PC-3 (cell line): ENCODE measurements around the gene SFRP2. TPM values are rescaled to one million over a fixed set of nuclear protein-coding genes. Genes with fewer than 3 reads are reported as not detected.

Experiments
- ATAC-seq: fragments of 200-7000 bp; cut with Tn5 transposase; 2 replicates; pipeline ENCODE4 v1.9.1; 2020; ENCODE audit warnings: mild to moderate bottlenecking, moderate library complexity
- BruUV-seq: library from RNA; stranded (reverse); fragments of 400-500 nt; replicated peaks from 2 replicates; lab custom pipeline; 2021; lab: Mats Ljungman, UMichigan
- CTCF ChIA-PET: fragments of 300-600 bp; sonication (Branson Sonifier 250); formaldehyde crosslinking; loops from one replicate; lab custom pipeline; 2022; ENCODE audit warnings: antibody characterized with exemption; lab: Charles Lee
- POLR2A ChIA-PET: fragments of 300-600 bp; sonication (Branson Sonifier 250); formaldehyde crosslinking; loops from one replicate; lab custom pipeline; 2022; ENCODE audit warnings: antibody characterized with exemption; ENCODE audit not compliant: unreplicated experiment; lab: Charles Lee
- DNase-seq: peaks from one replicate; pipeline ENCODE4 v3.0.0-alpha.2; 2015
- H2AFZ ChIP-seq: fragments of 300-600 bp; sonication (generic); 2 replicates; pipeline ENCODE4 v1.6.0; 2016; ENCODE audit warnings: antibody characterized with exemption, low read length
- H3F3A ChIP-seq: fragments of 300-600 bp; sonication (generic); one replicate; pipeline ENCODE4 v1.6.0; 2017; ENCODE audit warnings: antibody characterized with exemption, low read length, control low read depth, mild to moderate bottlenecking; ENCODE audit not compliant: unreplicated experiment
- H3K27ac ChIP-seq: fragments of 300-600 bp; sonication (generic); 2 replicates; pipeline ENCODE4 v1.5.1; 2016; ENCODE audit warnings: mild to moderate bottlenecking, low read length
- H3K27me3 ChIP-seq: fragments of 300-600 bp; sonication (generic); 2 replicates; pipeline ENCODE4 v1.6.1; 2016; ENCODE audit warnings: low read length, mixed read lengths
- H3K36me3 ChIP-seq: fragments of 300-600 bp; sonication (generic); 2 replicates; pipeline ENCODE4 v1.6.1; 2016; ENCODE audit warnings: low read depth, mixed run types, low read length, mixed read lengths
- H3K4me1 ChIP-seq: fragments of 300-600 bp; sonication (generic); 2 replicates; pipeline ENCODE4 v1.5.1; 2016; ENCODE audit warnings: low read length; ENCODE audit not compliant: insufficient read depth
- H3K4me2 ChIP-seq: fragments of 300-600 bp; sonication (generic); 2 replicates; pipeline ENCODE4 v1.6.0; 2016; ENCODE audit warnings: low read length
- H3K4me3 ChIP-seq: fragments of 300-600 bp; sonication (generic); 2 replicates; pipeline ENCODE4 v1.5.1; 2016; ENCODE audit warnings: mild to moderate bottlenecking, low read length, mixed read lengths
- H3K79me2 ChIP-seq: fragments of 300-600 bp; sonication (generic); 2 replicates; pipeline ENCODE4 v1.6.1; 2017; ENCODE audit warnings: low read length, mixed read lengths
- H3K9ac ChIP-seq: fragments of 300-600 bp; sonication (generic); 2 replicates; pipeline ENCODE4 v1.6.0; 2016; ENCODE audit warnings: mild to moderate bottlenecking, low read length
- H3K9me2 ChIP-seq: fragments of 300-600 bp; sonication (generic); replicated peaks from 2 replicates; pipeline ENCODE4 v1.6.1; 2016; ENCODE audit warnings: mixed run types, low read length, mixed read lengths
- H3K9me3 ChIP-seq: fragments of 300-600 bp; sonication (generic); 2 replicates; pipeline ENCODE4 v1.6.1; 2016; ENCODE audit warnings: low read length, mixed read lengths
- H4K20me1 ChIP-seq: fragments of 300-600 bp; sonication (generic); 2 replicates; pipeline ENCODE4 v1.6.1; 2016; ENCODE audit warnings: low read length, mixed read lengths
- CTCF ChIP-seq: fragments of 300-600 bp; sonication (generic); conservative IDR thresholded peaks from 2 replicates; pipeline ENCODE4 v1.5.1; 2017; ENCODE audit warnings: antibody characterized with exemption, low read depth, mild to moderate bottlenecking, low read length
- EZH2 ChIP-seq: fragments of 300-600 bp; sonication (generic); IDR thresholded peaks from one replicate; pipeline ENCODE4 v1.6.1; 2017; ENCODE audit warnings: antibody characterized with exemption, mild to moderate bottlenecking, low read length; ENCODE audit not compliant: unreplicated experiment
- EZH2phosphoT487 ChIP-seq: fragments of 300-600 bp; sonication (generic); IDR thresholded peaks from 2 replicates; pipeline ENCODE4 v1.6.1; 2018; ENCODE audit warnings: mild to moderate bottlenecking, antibody characterized with exemption, low read length, borderline replicate concordance
- intact Hi-C: fragments of 100-400 bp; cut with micrococcal nuclease; formaldehyde crosslinking; loops from 2 replicates; pipeline ENCODE4 v1.9.0; 2023
- total RNA-seq: library from RNA; depleted of rRNA; stranded (reverse); fragments of >200 nt; gene quantifications from 2 replicates; pipeline ENCODE4 v1.2.3, GENCODE V29; 2014

SFRP2 gene
- total RNA-seq, 1 experiment from 2014 or later: not detected

GRCh38 chr4:153798901-153799693, 10.2 kb upstream of the SFRP2 start:
- no peak overlapping the region for H3K4me3 ChIP-seq
- POLR2A ChIA-PET: no interaction called here
- no peak overlapping the region for H2AFZ ChIP-seq
- H3K4me1 ChIP-seq: no peaks in the 10 kb centered on the region
- CTCF ChIA-PET: no interaction called here
- H3F3A ChIP-seq: no peaks in the 10 kb centered on the region
- intact Hi-C loops: no loop called here
- H3K4me2 ChIP-seq: no peak overlapping the region
- H3K9me2 ChIP-seq: no peaks in the 10 kb centered on the region
- ATAC-seq (no peak), DNase-seq (no peak)
- BruUV-seq: no TSS peak
- H4K20me1 ChIP-seq: no peaks in the 10 kb centered on the region
- H3K36me3 ChIP-seq: no peaks in the 10 kb centered on the region
- H3K9me3 ChIP-seq: no peaks in the 10 kb centered on the region
- TF ChIP-seq EZH2 (no peak), CTCF (no peak), EZH2phosphoT487 (no peak)
- H3K79me2 ChIP-seq: no peaks in the 10 kb centered on the region
- H3K27ac ChIP-seq: no peak overlapping the region
- no peak overlapping the region for H3K9ac ChIP-seq
- H3K27me3 ChIP-seq: peaks cover 64% of the 10 kb centered on the region

- H2AFZ ChIP-seq: no peak overlapping the region
- no peaks in the 10 kb centered on the region for H3K9me2 ChIP-seq
- intact Hi-C loops: no loop called here
- no peaks in the 10 kb centered on the region for H3K9me3 ChIP-seq
- ChIA-PET CTCF (no interaction called here), POLR2A (no interaction called here)
- H3K27me3 ChIP-seq: peaks cover 69% of the 10 kb centered on the region
- no peaks in the 10 kb centered on the region; the same call in 1 of the 2 replicates for H3K4me1 ChIP-seq
- no peak for ATAC-seq
- no peaks in the 10 kb centered on the region for H4K20me1 ChIP-seq
- TF ChIP-seq EZH2phosphoT487 (no peak), EZH2 (no peak), CTCF (no peak)
- H3K9ac ChIP-seq: no peak overlapping the region
- no peaks in the 10 kb centered on the region for H3K79me2 ChIP-seq
- BruUV-seq: no TSS peak
- H3K4me3 ChIP-seq: no peak overlapping the region
- H3F3A ChIP-seq: no peaks in the 10 kb centered on the region
- no peak overlapping the region for H3K4me2 ChIP-seq
- H3K27ac ChIP-seq: no peak overlapping the region
- no peak for DNase-seq
- no peaks in the 10 kb centered on the region for H3K36me3 ChIP-seq
These were observed 9.5 kb upstream of the SFRP2 start for GRCh38 chr4:153798420-153798819.

DNA sequence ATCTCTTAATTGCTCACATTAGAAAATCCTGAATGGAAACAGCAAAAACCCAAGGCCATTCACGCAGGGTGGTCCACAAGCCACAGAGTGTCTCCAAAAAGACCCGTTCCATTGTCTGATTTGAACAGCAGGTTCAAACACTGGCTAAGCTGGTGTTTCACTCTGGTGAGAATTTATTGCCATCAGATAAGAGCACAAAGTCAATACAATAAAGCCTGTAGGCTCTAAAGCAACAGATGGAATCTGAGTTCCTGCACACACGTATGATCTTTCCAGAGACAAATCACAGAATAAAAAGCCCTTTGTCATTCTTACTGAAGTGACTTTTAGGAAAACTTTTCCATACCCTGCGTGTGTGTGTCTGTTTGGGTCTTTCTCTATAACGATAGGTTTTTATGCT, 5.1 kb upstream of the SFRP2 start:
- intact Hi-C loops: no loop called here

More for the DNA sequence above, 5.1 kb upstream of the SFRP2 start:
- H2AFZ ChIP-seq: no peak overlapping the region
- H3K4me3 ChIP-seq: no peak overlapping the region
- H3K9ac ChIP-seq: no peak overlapping the region
- no peaks in the 10 kb centered on the region for H3K79me2 ChIP-seq
- no TSS peak for BruUV-seq
- no peak overlapping the region for H3K4me2 ChIP-seq
- no peaks in the 10 kb centered on the region for H3K9me2 ChIP-seq
- ChIA-PET CTCF (no interaction called here), POLR2A (no interaction called here)
- H3K27ac ChIP-seq: no peak overlapping the region
- H4K20me1 ChIP-seq: no peaks in the 10 kb centered on the region
- no peaks in the 10 kb centered on the region; the same call in 1 of the 2 replicates for H3K4me1 ChIP-seq
- H3K9me3 ChIP-seq: no peaks in the 10 kb centered on the region
- TF ChIP-seq EZH2phosphoT487 (no peak), EZH2 (no peak), CTCF (no peak)
- ATAC-seq (peak; percentile 53), DNase-seq (peak; percentile 29)
- H3K27me3 ChIP-seq: peaks cover 73% of the 10 kb centered on the region
- H3F3A ChIP-seq: no peaks in the 10 kb centered on the region
- H3K36me3 ChIP-seq: no peaks in the 10 kb centered on the region
